Measurements from ENCODE around the gene VDR.

Gene VDR

GRCh38 chr12:47870175-47870781, 34.5 kb downstream of the VDR start:
- no peak for DNase-seq (ENCODE audit: low spot score)

GRCh38 chr12:47868552-47869031, 36.2 kb downstream of the VDR start:
- no peak for DNase-seq (ENCODE audit: low spot score)

GRCh38 chr12:47868041-47868440, 36.8 kb downstream of the VDR start:
- no peak for DNase-seq (ENCODE audit: low spot score)

- peak; percentile 18 for DNase-seq (ENCODE audit: low spot score)
Measured at GRCh38 chr12:47867495-47867941, 37.3 kb downstream of the VDR start.

GRCh38 chr12:47864646-47865235, 40.1 kb downstream of the VDR start:
- no peak for DNase-seq (ENCODE audit: low spot score)

- no peak for DNase-seq (ENCODE audit: low spot score)
Measured at GRCh38 chr12:47863985-47864384, 40.8 kb downstream of the VDR start.

GRCh38 chr12:47863467-47863866, 41.3 kb downstream of the VDR start:
- no peak for DNase-seq (ENCODE audit: low spot score)

- DNase-seq (ENCODE audit: low spot score), result no peak
Measured at GRCh38 chr12:47862881-47863280, 41.9 kb downstream of the VDR start.

- no peak for DNase-seq (ENCODE audit: low spot score)
Measured at GRCh38 chr12:47862167-47862750, 42.5 kb downstream of the VDR start.

GRCh38 chr12:47860873-47861272, 43.9 kb downstream of the VDR start:
- DNase-seq (ENCODE audit: low spot score), result no peak

- DNase-seq (ENCODE audit: low spot score), result no peak
Measured at GRCh38 chr12:47860279-47860841, 44.4 kb downstream of the VDR start.

- no peak for DNase-seq (ENCODE audit: low spot score)
Measured at GRCh38 chr12:47858511-47859266, 46.1 kb downstream of the VDR start.

GRCh38 chr12:47856721-47857575, 47.8 kb downstream of the VDR start:
- DNase-seq (ENCODE audit: low spot score), result no peak

- DNase-seq (ENCODE audit: low spot score), result no peak
Measured at GRCh38 chr12:47856094-47856493, 48.7 kb downstream of the VDR start.

- no peak for DNase-seq (ENCODE audit: low spot score)
Measured at GRCh38 chr12:47855502-47855901, 49.3 kb downstream of the VDR start.

- DNase-seq (ENCODE audit: low spot score), result no peak
Measured at GRCh38 chr12:47854531-47854930, 50.3 kb downstream of the VDR start.

- no peak for DNase-seq (ENCODE audit: low spot score)
Measured at GRCh38 chr12:47852096-47852571, 52.7 kb downstream of the VDR start.

- no peak for DNase-seq (ENCODE audit: low spot score)
Measured at GRCh38 chr12:47851303-47851952, 53.4 kb downstream of the VDR start.

GRCh38 chr12:47850153-47851084, 54.4 kb downstream of the VDR start:
- no peak for DNase-seq (ENCODE audit: low spot score)

GRCh38 chr12:47849261-47849660, 55.5 kb downstream of the VDR start:
- no peak for DNase-seq (ENCODE audit: low spot score)
